ENCODE results near the gene LNX2. TPM values are rescaled to one million over a fixed set of nuclear protein-coding genes. Genes with fewer than 3 reads are reported as not detected.

Gene LNX2
- total RNA-seq, 2 experiments from 2014 or later, result 6.8 to 9.7 TPM

GRCh38 chr13:27625839-27626238, 5.5 kb upstream of the LNX2 start:
- no TSS peak for BruUV-seq (replicated peaks)
- intact Hi-C loops (cut with micrococcal nuclease; ENCODE audit: unreplicated experiment), result no loop called here
- peaks cover 40% of the 10 kb centered on the region for H4K20me1 ChIP-seq (ENCODE audit: insufficient read depth, low read length)
- no peak overlapping the region for H2AFZ ChIP-seq (ENCODE audit: low read length)
- DNase-seq (ENCODE audit: low spot score), result no peak
- H3K9me3 ChIP-seq (ENCODE audit: low read length), result no peaks in the 10 kb centered on the region
- H3K79me2 ChIP-seq (ENCODE audit: insufficient read depth, low read depth, low read length), result peaks cover 88% of the 10 kb centered on the region
- ChIA-PET CTCF (ENCODE audit: unreplicated experiment) (no interaction called here), POLR2A (interaction anchor here (1.1 to 1.6 kb wide), 2 partner anchors 13 to 170 kb away, joined by 3 to 5 read pairs; no protein-coding TSS in a partner anchor)
- no peaks in the 10 kb centered on the region for H3K9me2 ChIP-seq (ENCODE audit: insufficient read depth, low read length)
- peaks cover 80% of the 10 kb centered on the region for H3K36me3 ChIP-seq (ENCODE audit: insufficient read depth, low read length)
- H3K4me3 ChIP-seq (ENCODE audit: low read depth, low read length, poor library complexity, severe bottlenecking), result no peak overlapping the region
- TF ChIP-seq EZH2phosphoT487 (IDR thresholded peaks at IDR 0.05; ENCODE audit: borderline replicate concordance, low read depth, low read length) (no peak), CTCF (conservative IDR thresholded peaks at IDR 0.05; ENCODE audit: low read length) (no peak)
- H3K4me2 ChIP-seq (ENCODE audit: low read length), result peak overlapping the region; percentile 0; the same call in 1 of the 2 replicates
- no peak overlapping the region for H3K27ac ChIP-seq (ENCODE audit: low read depth, low read length, poor library complexity, severe bottlenecking)
- H3K4me1 ChIP-seq (ENCODE audit: insufficient read depth, low read length, poor library complexity, severe bottlenecking), result peaks cover 20% of the 10 kb centered on the region

GRCh38 chr13:27624071-27624470, 3.7 kb upstream of the LNX2 start:
- ChIA-PET POLR2A (interaction anchor here (1.6 kb wide), 1 partner anchor 14 kb away, joined by 5 read pairs; no protein-coding TSS in a partner anchor), CTCF (ENCODE audit: unreplicated experiment) (no interaction called here)
- no peak overlapping the region for H2AFZ ChIP-seq (ENCODE audit: low read length)
- H3K4me1 ChIP-seq (ENCODE audit: insufficient read depth, low read length, poor library complexity, severe bottlenecking), result peaks cover 25% of the 10 kb centered on the region
- DNase-seq (ENCODE audit: low spot score), result no peak
- H3K27ac ChIP-seq (ENCODE audit: low read depth, low read length, poor library complexity, severe bottlenecking), result no peak overlapping the region
- H3K79me2 ChIP-seq (ENCODE audit: insufficient read depth, low read depth, low read length), result peaks cover 82% of the 10 kb centered on the region
- H3K4me3 ChIP-seq (ENCODE audit: low read depth, low read length, poor library complexity, severe bottlenecking), result peak overlapping the region; percentile 88
- H4K20me1 ChIP-seq (ENCODE audit: insufficient read depth, low read length), result peaks cover 47% of the 10 kb centered on the region
- TF ChIP-seq CTCF (conservative IDR thresholded peaks at IDR 0.05; ENCODE audit: low read length) (no peak), EZH2phosphoT487 (IDR thresholded peaks at IDR 0.05; ENCODE audit: borderline replicate concordance, low read depth, low read length) (no peak)
- no peaks in the 10 kb centered on the region for H3K9me2 ChIP-seq (ENCODE audit: insufficient read depth, low read length)
- H3K9me3 ChIP-seq (ENCODE audit: low read length), result no peaks in the 10 kb centered on the region
- peaks cover 66% of the 10 kb centered on the region for H3K36me3 ChIP-seq (ENCODE audit: insufficient read depth, low read length)
- H3K4me2 ChIP-seq (ENCODE audit: low read length), result peak overlapping the region; percentile 92
- no TSS peak for BruUV-seq (replicated peaks)
- intact Hi-C loops (cut with micrococcal nuclease; ENCODE audit: unreplicated experiment), result loop anchor here (5.0 kb wide), 1 partner anchor 197 kb away; no protein-coding TSS in a partner anchor

- peaks cover 36% of the 10 kb centered on the region for H3K4me1 ChIP-seq (ENCODE audit: insufficient read depth, low read length, poor library complexity, severe bottlenecking)
- H4K20me1 ChIP-seq (ENCODE audit: insufficient read depth, low read length), result peaks cover 47% of the 10 kb centered on the region
- peak; percentile 12 for DNase-seq (ENCODE audit: low spot score)
- ChIA-PET CTCF (ENCODE audit: unreplicated experiment) (interaction anchor here (0.6 kb wide), 1 partner anchor 182 kb away, joined by 3 read pairs; no protein-coding TSS in a partner anchor), POLR2A (interaction anchor here (0.7 to 2.7 kb wide), 4 partner anchors 16 to 142 kb away, joined by 3 to 8 read pairs (median 5); no protein-coding TSS in a partner anchor)
- peaks cover 80% of the 10 kb centered on the region for H3K79me2 ChIP-seq (ENCODE audit: insufficient read depth, low read depth, low read length)
- TSS peak; percentile 77 for BruUV-seq (replicated peaks)
- H2AFZ ChIP-seq (ENCODE audit: low read length), result no peak overlapping the region
- peak overlapping the region; percentile 92 for H3K4me2 ChIP-seq (ENCODE audit: low read length)
- intact Hi-C loops (cut with micrococcal nuclease; ENCODE audit: unreplicated experiment), result loop anchor here (5.0 kb wide), 1 partner anchor 196 kb away; no protein-coding TSS in a partner anchor
- H3K9me2 ChIP-seq (ENCODE audit: insufficient read depth, low read length), result no peaks in the 10 kb centered on the region
- peaks cover 54% of the 10 kb centered on the region for H3K36me3 ChIP-seq (ENCODE audit: insufficient read depth, low read length)
- H3K9me3 ChIP-seq (ENCODE audit: low read length), result no peaks in the 10 kb centered on the region
- H3K4me3 ChIP-seq (ENCODE audit: low read depth, low read length, poor library complexity, severe bottlenecking), result peak overlapping the region; percentile 88
- no peak for TF ChIP-seq EZH2phosphoT487 (IDR thresholded peaks at IDR 0.05; ENCODE audit: borderline replicate concordance, low read depth, low read length)
- TF ChIP-seq CTCF (conservative IDR thresholded peaks at IDR 0.05; ENCODE audit: low read length), result no peak
- no peak overlapping the region for H3K27ac ChIP-seq (ENCODE audit: low read depth, low read length, poor library complexity, severe bottlenecking)
Observed at GRCh38 chr13:27622881-27623280, 2.6 kb upstream of the LNX2 start.

Measured in OCI-LY7 (cell line).